HG03135 (cell line): ENCODE measurements around the gene OR6C6.
"Not testable (repeated sequence)": the region's sequence is repeated elsewhere in the genome, so short reads cannot be mapped to it uniquely, and the experiment has no call there.

ENCODE experiments used
- ATAC-seq: cut with Tn5 transposase; IDR thresholded peaks from one replicate; pipeline ENCODE4 v1.9.1; 2021; ENCODE audit warnings: mild to moderate bottlenecking, moderate library complexity; ENCODE audit not compliant: unreplicated experiment

OR6C6 gene

GRCh38 chr12:55296469-55296868 is at the start of gene OR6C6:
Gene OR6C6, minus strand, starts transcription at chr12:55296569. Its CDS starts 1,337 bp downstream, at chr12:55295232.
- ATAC-seq: no peak

- no peak for ATAC-seq
These were observed 39.6 kb upstream of the OR6C6 start for GRCh38 chr12:55336002-55336401.

GRCh38 chr12:55330446-55330845 is 34.1 kb upstream of the OR6C6 start, which contains the start of gene OR6C3:
Gene OR6C3, plus strand, starts transcription at chr12:55330746. Its CDS starts 955 bp downstream, at chr12:55331701.
- no peak for ATAC-seq

GRCh38 chr12:55325801-55326200 is 29.4 kb upstream of the OR6C6 start:
- ATAC-seq: not testable (repeated sequence)

- ATAC-seq: no peak
These were observed 23.8 kb upstream of the OR6C6 start for GRCh38 chr12:55320201-55320600.

- no peak for ATAC-seq
These were observed 17.7 kb upstream of the OR6C6 start, which contains the start of gene OR6C1 for GRCh38 chr12:55314043-55314442. Gene OR6C1, plus strand, starts transcription at chr12:55314343. Its CDS starts 6,257 bp downstream, at chr12:55320600.

- ATAC-seq: no peak
These were observed 6.4 kb downstream of the OR6C6 start for GRCh38 chr12:55289999-55290398.

GRCh38 chr12:55280991-55281390 is 15.4 kb downstream of the OR6C6 start:
- no peak for ATAC-seq

- ATAC-seq: no peak
These were observed 38.1 kb downstream of the OR6C6 start for GRCh38 chr12:55258303-55258702.

GRCh38 chr12:55256831-55257230 is 39.5 kb downstream of the OR6C6 start:
- no peak for ATAC-seq

- no peak for ATAC-seq
These were observed 43.1 kb downstream of the OR6C6 start for GRCh38 chr12:55253281-55253680.

GRCh38 chr12:55250944-55251343 is 45.4 kb downstream of the OR6C6 start:
- no peak for ATAC-seq

- no peak for ATAC-seq
These were observed 50.2 kb downstream of the OR6C6 start for GRCh38 chr12:55246159-55246558.

GRCh38 chr12:55244309-55244708 is 52.1 kb downstream of the OR6C6 start, which contains the start of gene OR6C74:
Gene OR6C74, plus strand, starts transcription at chr12:55244609. Its CDS starts 2,679 bp downstream, at chr12:55247288.
- no peak for ATAC-seq
